Activated T-helper 2 cell treated with anti-CD3 and anti-CD28 coated beads, Interferon-gamma antibody, Interleukin-2, Interleukin-4, amounts not matched to agents 10 μg/mL and 5 μg/mL and 100 μg/mL, durations not matched to agents 14 hours and 24 hours and 36 hours (primary cell): Measurements from ENCODE around the gene GNB1. TPM values are rescaled to one million over a fixed set of nuclear protein-coding genes. Genes with fewer than 3 reads are reported as not detected.

Source experiments
- DNase-seq: peaks from one replicate; pipeline ENCODE4 v3.0.0; 2021; ENCODE audit warnings: low spot score
- H3K27ac Mint-ChIP-seq: one replicate; pipeline ENCODE4 v1.8.0; 2021; ENCODE audit warnings: mixed read lengths
- H3K27me3 Mint-ChIP-seq: one replicate; pipeline ENCODE4 v1.8.0; 2021; ENCODE audit warnings: low read depth, mixed read lengths
- H3K36me3 Mint-ChIP-seq: one replicate; pipeline ENCODE4 v1.8.0; 2021; ENCODE audit warnings: low read depth, mixed read lengths
- H3K4me1 Mint-ChIP-seq: one replicate; pipeline ENCODE4 v1.8.0; 2021; ENCODE audit warnings: low read depth, mixed read lengths
- H3K4me3 Mint-ChIP-seq: one replicate; pipeline ENCODE4 v1.8.0; 2021; ENCODE audit warnings: low read depth, mild to moderate bottlenecking, moderate library complexity, mixed read lengths
- H3K9me3 Mint-ChIP-seq: one replicate; pipeline ENCODE4 v1.8.0; 2021; ENCODE audit warnings: mixed read lengths
- intact Hi-C: fragments of 100-400 bp; cut with micrococcal nuclease; formaldehyde crosslinking; loops from one replicate; pipeline ENCODE4 v1.15.1; 2023
- total RNA-seq: library from RNA; stranded (reverse); gene quantifications from 2 replicates; pipeline ENCODE4 v1.2.3, GENCODE V29; 2022

GNB1 gene
- total RNA-seq, 1 donor from 2014 or later, result 471 TPM

- Mint-ChIP-seq H3K4me3 (no peak overlapping the region), H3K27me3 (no peaks in the 10 kb centered on the region), H3K36me3 (peaks cover 42% of the 10 kb centered on the region), H3K4me1 (peaks cover 34% of the 10 kb centered on the region), H3K27ac (peak overlapping the region; percentile 19), H3K9me3 (no peaks in the 10 kb centered on the region)
- DNase-seq, result no peak
- intact Hi-C loops, result loop anchor here (5.0 kb wide), 1 partner anchor 60 kb away; no protein-coding TSS in a partner anchor
Observed at GRCh38 chr1:1827089-1827848, 63.6 kb downstream of the GNB1 start.

DNA sequence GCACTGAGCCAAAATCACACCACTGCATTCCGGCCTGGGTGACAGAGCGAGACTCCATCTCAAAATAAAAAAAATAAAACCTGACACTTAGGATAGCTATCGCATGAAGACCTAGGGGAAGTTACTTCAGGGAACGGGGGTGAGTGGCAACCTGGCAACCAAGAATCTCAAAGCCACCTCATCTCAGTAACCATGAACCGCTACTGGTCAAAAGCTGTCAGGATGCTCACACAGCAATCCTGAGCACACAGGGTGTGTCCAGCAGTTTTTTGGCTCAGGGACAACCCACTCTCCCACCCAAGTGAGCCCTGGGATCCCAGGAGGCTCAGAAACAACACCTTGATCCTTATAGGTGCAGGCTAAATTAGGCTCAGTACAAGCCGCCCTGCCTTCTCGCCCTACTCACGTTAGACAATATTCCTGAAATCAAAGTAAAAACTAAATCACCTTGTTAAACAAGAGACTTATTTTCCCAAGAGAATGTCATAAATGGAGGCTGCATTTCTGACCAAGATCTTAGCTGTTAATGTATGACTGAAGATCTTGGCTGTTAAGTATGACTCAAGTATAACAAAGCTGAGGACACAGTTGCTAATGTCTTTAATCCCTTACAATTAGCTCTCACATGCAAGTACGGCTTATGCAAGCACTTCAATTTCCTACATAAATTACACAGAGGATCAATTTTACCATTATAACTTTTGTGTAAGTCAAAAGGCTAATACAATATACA is 64.4 kb downstream of the GNB1 start:
- H3K27ac Mint-ChIP-seq, result peak overlapping the region; percentile 52
- H3K9me3 Mint-ChIP-seq, result no peaks in the 10 kb centered on the region
- no peak for DNase-seq
- H3K4me1 Mint-ChIP-seq, result peaks cover 32% of the 10 kb centered on the region
- intact Hi-C loops, result loop anchor here (5.0 kb wide), 1 partner anchor 61 kb away; no protein-coding TSS in a partner anchor
- H3K36me3 Mint-ChIP-seq, result peaks cover 41% of the 10 kb centered on the region
- H3K4me3 Mint-ChIP-seq, result no peak overlapping the region
- no peaks in the 10 kb centered on the region for H3K27me3 Mint-ChIP-seq

- Mint-ChIP-seq H3K9me3 (no peaks in the 10 kb centered on the region), H3K4me1 (peaks cover 30% of the 10 kb centered on the region), H3K36me3 (peaks cover 50% of the 10 kb centered on the region), H3K27me3 (no peaks in the 10 kb centered on the region), H3K27ac (peak overlapping the region; percentile 77), H3K4me3 (no peak overlapping the region)
- intact Hi-C loops, result loop anchor here (5.0 kb wide), 1 partner anchor 62 kb away; no protein-coding TSS in a partner anchor
- no peak for DNase-seq
Observed at GRCh38 chr1:1825217-1825616, 65.7 kb downstream of the GNB1 start.

GRCh38 chr1:1819762-1820161 is 71.1 kb downstream of the GNB1 start:
- Mint-ChIP-seq H3K27me3 (no peaks in the 10 kb centered on the region), H3K4me3 (no peak overlapping the region), H3K9me3 (no peaks in the 10 kb centered on the region), H3K4me1 (peaks cover 9% of the 10 kb centered on the region), H3K36me3 (peaks cover 63% of the 10 kb centered on the region), H3K27ac (no peak overlapping the region)
- intact Hi-C loops, result loop anchor here (5.0 kb wide), 1 partner anchor 37 kb away; no protein-coding TSS in a partner anchor
- DNase-seq, result no peak

DNA sequence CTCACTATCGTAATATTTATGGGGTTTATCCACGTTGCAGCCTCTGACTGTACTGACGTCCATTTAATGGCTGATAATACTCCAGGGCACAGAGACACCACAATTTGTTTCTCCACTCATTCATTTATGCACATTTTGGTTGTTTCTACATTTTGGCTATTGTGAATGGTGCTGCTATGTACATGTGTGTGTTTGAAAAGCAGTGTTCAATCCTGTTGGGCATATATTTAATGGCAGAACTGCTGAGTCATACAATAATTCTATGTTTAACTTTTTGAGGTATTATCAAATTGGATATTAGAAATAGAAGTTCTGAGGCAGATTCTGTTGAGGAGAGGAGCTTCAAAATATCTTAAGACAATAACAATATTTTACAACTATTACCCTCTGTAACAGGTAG is 73.7 kb downstream of the GNB1 start:
- no peaks in the 10 kb centered on the region for H3K9me3 Mint-ChIP-seq
- intact Hi-C loops, result no loop called here
- H3K4me1 Mint-ChIP-seq, result peaks cover 2% of the 10 kb centered on the region
- no peaks in the 10 kb centered on the region for H3K27me3 Mint-ChIP-seq
- no peak overlapping the region for H3K4me3 Mint-ChIP-seq
- no peak overlapping the region for H3K27ac Mint-ChIP-seq
- peaks cover 62% of the 10 kb centered on the region for H3K36me3 Mint-ChIP-seq
- no peak for DNase-seq

DNA sequence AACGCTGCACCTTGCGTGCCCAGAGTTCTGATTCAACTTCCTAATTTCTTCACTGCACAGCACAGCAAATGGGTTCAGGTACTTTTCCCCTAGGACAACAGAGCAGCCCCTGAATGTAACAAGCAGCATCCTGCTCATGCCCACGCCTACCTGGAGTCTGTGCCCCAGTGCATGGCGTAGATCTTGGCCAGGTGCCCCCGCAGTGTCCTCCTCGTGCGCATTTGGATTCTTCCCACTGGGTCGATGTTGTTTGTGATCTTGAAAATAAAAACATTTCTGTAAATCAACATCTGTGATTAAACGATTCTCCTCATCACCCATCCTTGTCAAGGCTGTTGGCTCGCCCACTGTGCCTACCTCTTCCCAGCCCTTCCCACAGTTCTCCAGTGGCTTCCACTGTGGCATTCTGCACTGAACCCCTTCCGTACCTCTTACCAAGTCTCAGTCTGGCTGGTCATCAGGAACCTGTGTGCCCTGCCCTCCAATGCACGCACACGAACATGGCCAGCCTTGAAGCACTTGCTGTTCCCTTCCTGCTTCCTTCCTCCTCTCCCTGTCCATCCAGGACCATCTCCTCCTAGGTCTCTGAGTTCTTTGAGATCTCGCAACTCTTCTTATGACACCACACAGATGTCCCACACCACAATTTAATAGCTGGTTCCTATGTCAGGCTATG is 75.1 kb downstream of the GNB1 start:
- Mint-ChIP-seq H3K27ac (no peak overlapping the region), H3K27me3 (no peaks in the 10 kb centered on the region), H3K4me1 (peaks cover 2% of the 10 kb centered on the region), H3K9me3 (no peaks in the 10 kb centered on the region), H3K36me3 (peaks cover 57% of the 10 kb centered on the region), H3K4me3 (no peak overlapping the region)
- no peak for DNase-seq
- intact Hi-C loops, result no loop called here

- H3K4me1 Mint-ChIP-seq, result peaks cover 2% of the 10 kb centered on the region
- no peaks in the 10 kb centered on the region for H3K27me3 Mint-ChIP-seq
- no peak for DNase-seq
- peaks cover 47% of the 10 kb centered on the region for H3K36me3 Mint-ChIP-seq
- H3K4me3 Mint-ChIP-seq, result no peak overlapping the region
- H3K9me3 Mint-ChIP-seq, result no peaks in the 10 kb centered on the region
- no peak overlapping the region for H3K27ac Mint-ChIP-seq
- intact Hi-C loops, result no loop called here
Observed at GRCh38 chr1:1809489-1809888, 81.4 kb downstream of the GNB1 start.

DNA sequence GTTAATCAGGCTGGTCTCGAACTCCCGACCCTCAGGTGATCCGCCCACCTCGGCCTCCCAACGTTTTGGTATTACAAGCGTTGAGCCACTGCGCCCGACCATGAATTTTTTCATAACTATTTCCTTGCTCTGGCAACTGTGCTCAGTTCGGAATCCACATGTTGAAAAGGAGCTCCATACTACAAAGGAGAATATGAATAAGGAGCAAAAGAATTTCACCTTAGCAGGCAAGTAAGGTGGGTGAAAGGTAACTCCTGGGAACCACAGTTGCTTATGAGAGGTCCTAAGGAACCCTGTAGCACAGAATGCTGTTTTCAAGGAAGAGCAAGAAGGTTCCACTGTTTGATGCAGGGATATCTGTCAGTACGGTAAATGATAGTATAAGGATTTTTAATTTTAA is 82.7 kb downstream of the GNB1 start:
- H3K36me3 Mint-ChIP-seq, result peaks cover 46% of the 10 kb centered on the region
- intact Hi-C loops, result no loop called here
- H3K9me3 Mint-ChIP-seq, result no peaks in the 10 kb centered on the region
- no peak for DNase-seq
- H3K4me1 Mint-ChIP-seq, result peaks cover 2% of the 10 kb centered on the region
- no peak overlapping the region for H3K27ac Mint-ChIP-seq
- no peaks in the 10 kb centered on the region for H3K27me3 Mint-ChIP-seq
- H3K4me3 Mint-ChIP-seq, result no peak overlapping the region

GRCh38 chr1:1806890-1807289 is 84.0 kb downstream of the GNB1 start:
- Mint-ChIP-seq H3K36me3 (peaks cover 46% of the 10 kb centered on the region), H3K27ac (no peak overlapping the region), H3K9me3 (no peaks in the 10 kb centered on the region), H3K4me3 (no peak overlapping the region), H3K4me1 (peaks cover 2% of the 10 kb centered on the region), H3K27me3 (no peaks in the 10 kb centered on the region)
- intact Hi-C loops, result no loop called here
- DNase-seq, result no peak

GRCh38 chr1:1804301-1804700 is 86.6 kb downstream of the GNB1 start:
- peaks cover 6% of the 10 kb centered on the region for H3K4me1 Mint-ChIP-seq
- no peak overlapping the region for H3K27ac Mint-ChIP-seq
- no peaks in the 10 kb centered on the region for H3K27me3 Mint-ChIP-seq
- intact Hi-C loops, result no loop called here
- H3K4me3 Mint-ChIP-seq, result no peak overlapping the region
- H3K36me3 Mint-ChIP-seq, result peaks cover 53% of the 10 kb centered on the region
- H3K9me3 Mint-ChIP-seq, result no peaks in the 10 kb centered on the region
- no peak for DNase-seq

DNA sequence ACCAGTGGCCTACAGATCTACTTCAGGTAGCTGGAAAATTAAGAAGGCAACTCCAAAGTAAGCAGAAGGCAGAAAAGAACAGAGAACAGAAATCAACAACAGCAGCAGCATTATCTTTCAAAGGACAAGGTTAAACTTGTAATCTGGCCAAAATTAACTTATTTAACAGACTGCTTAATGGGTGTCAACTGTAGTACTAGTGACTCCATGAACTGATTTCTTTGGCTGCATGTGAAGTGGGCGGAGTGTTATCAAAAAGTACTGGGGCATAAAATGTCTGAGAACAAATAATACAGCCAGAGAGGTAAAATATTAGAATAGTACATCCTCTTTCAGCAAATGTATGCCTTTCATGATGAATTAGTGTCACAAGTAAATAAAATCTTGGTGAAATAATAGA is 88.0 kb downstream of the GNB1 start:
- no peak for DNase-seq
- Mint-ChIP-seq H3K9me3 (no peaks in the 10 kb centered on the region), H3K27me3 (no peaks in the 10 kb centered on the region), H3K27ac (no peak overlapping the region), H3K4me3 (no peak overlapping the region), H3K36me3 (peaks cover 51% of the 10 kb centered on the region), H3K4me1 (peaks cover 6% of the 10 kb centered on the region)
- intact Hi-C loops, result no loop called here

DNA sequence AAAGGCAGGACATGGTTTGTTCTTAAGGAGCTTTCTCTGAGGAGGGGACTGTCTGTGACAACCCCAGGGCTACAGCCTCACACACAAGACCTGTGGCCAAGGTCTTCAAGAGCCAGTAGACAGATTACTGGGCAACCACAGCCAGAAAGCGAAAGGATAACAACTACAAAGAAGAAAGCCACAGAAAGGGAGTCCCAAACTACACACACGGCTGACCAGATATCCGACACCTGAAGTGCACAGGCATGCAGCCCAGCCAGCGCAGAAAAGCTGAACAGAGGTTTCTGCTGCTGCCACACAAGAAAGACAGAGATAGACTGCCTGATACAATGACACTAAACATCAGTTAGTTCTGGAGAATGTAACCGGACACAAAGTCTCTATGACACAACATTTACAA is 91.2 kb downstream of the GNB1 start:
- Mint-ChIP-seq H3K36me3 (peaks cover 59% of the 10 kb centered on the region), H3K4me1 (peaks cover 6% of the 10 kb centered on the region), H3K27ac (no peak overlapping the region), H3K9me3 (no peaks in the 10 kb centered on the region), H3K27me3 (no peaks in the 10 kb centered on the region), H3K4me3 (no peak overlapping the region)
- no peak for DNase-seq
- intact Hi-C loops, result no loop called here
